Activated CD4-positive, alpha-beta T cell treated with anti-CD3 and anti-CD28 coated beads for 36 hours (primary cell): ENCODE measurements around the gene INPP5E. TPM values are rescaled to one million over a fixed set of nuclear protein-coding genes. Genes with fewer than 3 reads are reported as not detected.

Experiments used
- ATAC-seq: fragments of 200-7000 bp; cut with Tn5 transposase; one replicate; pipeline ENCODE4 v1.10.0; 2021; ENCODE audit warnings: mild to moderate bottlenecking, moderate library complexity
- CTCF ChIA-PET: fragments of 350-600 bp; sonication (Branson Sonifier 250); formaldehyde crosslinking; loops from one replicate; lab custom pipeline; 2021; ENCODE audit warnings: antibody characterized with exemption; lab: Charles Lee
- POLR2A ChIA-PET: fragments of 350-600 bp; sonication (Branson Sonifier 250); formaldehyde crosslinking; loops from one replicate; lab custom pipeline; 2021; ENCODE audit warnings: antibody characterized with exemption, inconsistent platforms; lab: Charles Lee
- DNase-seq: peaks from one replicate; pipeline ENCODE4 v3.0.0-alpha.2; 2020
- H3K27ac Mint-ChIP-seq: one replicate; pipeline ENCODE4 v1.8.0; 2021; ENCODE audit warnings: mixed read lengths
- H3K27me3 Mint-ChIP-seq: one replicate; pipeline ENCODE4 v1.8.0; 2021; ENCODE audit warnings: mixed read lengths
- H3K36me3 Mint-ChIP-seq: one replicate; pipeline ENCODE4 v1.8.0; 2021; ENCODE audit warnings: low read depth, mixed read lengths
- H3K4me1 Mint-ChIP-seq: one replicate; pipeline ENCODE4 v1.8.0; 2021; ENCODE audit warnings: mixed read lengths
- H3K4me3 Mint-ChIP-seq: one replicate; pipeline ENCODE4 v1.8.0; 2021; ENCODE audit warnings: mild to moderate bottlenecking, moderate library complexity, mixed read lengths
- H3K9me3 Mint-ChIP-seq: one replicate; pipeline ENCODE4 v1.8.0; 2021; ENCODE audit warnings: low read depth, mixed read lengths
- intact Hi-C, 2 experiments: fragments of 100-400 bp; cut with DNase I in 1 of 2; cut with micrococcal nuclease in 1 of 2; formaldehyde crosslinking; loops; one replicate each; pipeline versions ENCODE4 v1.14.2 to v1.15.1; 2022 to 2024; cut with DNase I, micrococcal nuclease
- total RNA-seq, 2 experiments: library from RNA; stranded (reverse); gene quantifications; one replicate each; pipeline ENCODE4 v1.2.3, GENCODE V29; 2021

Gene INPP5E
- total RNA-seq, 2 experiments from 2014 or later, result 13.5 to 14.1 TPM

DNA sequence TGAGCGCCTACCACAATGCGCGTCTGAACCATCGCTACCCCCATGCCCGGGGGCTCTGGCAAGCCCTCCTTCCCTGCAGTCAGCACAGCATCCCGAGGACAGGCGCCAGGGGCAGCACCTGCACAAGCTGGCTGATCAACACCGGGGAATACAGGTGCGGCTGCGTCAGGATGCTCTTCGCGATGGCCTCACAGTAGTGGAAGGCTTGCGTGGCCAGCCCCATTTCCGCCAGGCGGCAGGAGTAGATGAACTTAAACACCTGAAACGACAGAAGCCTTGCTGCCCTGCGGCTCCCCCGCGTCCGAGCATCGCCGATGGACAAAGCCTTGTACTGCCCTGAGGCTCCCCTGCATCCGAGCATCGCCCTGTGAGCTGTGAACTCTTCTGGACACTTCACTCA is 17.7 kb upstream of the INPP5E start:
- no peak for DNase-seq
- no peak for ATAC-seq
- no peaks in the 10 kb centered on the region for H3K4me1 Mint-ChIP-seq
- no peaks in the 10 kb centered on the region for H3K9me3 Mint-ChIP-seq
- no peak overlapping the region for H3K27ac Mint-ChIP-seq
- intact Hi-C loops, result no loop called here
- no peaks in the 10 kb centered on the region for H3K27me3 Mint-ChIP-seq
- ChIA-PET CTCF (interaction anchor here (0.6 to 0.7 kb wide), 3 partner anchors 21 to 335 kb away, joined by 3 to 4 read pairs (median 3); no protein-coding TSS in a partner anchor), POLR2A (no interaction called here)
- H3K4me3 Mint-ChIP-seq, result no peak overlapping the region
- peaks cover 50% of the 10 kb centered on the region for H3K36me3 Mint-ChIP-seq

DNA sequence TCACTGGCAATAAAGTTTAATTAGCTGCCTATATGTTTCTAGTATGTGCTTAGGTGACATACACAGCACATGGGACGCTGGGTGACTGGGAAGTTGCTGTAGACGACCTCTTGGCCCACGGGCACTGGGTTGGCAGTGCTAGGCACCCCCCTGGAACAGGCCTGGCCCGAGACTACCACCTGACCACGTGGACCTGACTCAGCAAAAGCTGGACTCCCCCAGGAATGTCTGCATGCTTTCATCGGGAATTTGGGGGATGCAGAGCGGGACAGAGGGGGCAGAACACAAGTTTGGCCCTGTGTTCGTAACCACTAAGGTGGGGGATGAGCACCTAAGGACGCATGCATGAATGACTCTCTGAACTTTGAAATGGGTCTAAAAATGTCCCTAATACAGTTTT is 16.6 kb upstream of the INPP5E start:
- Mint-ChIP-seq H3K27me3 (no peaks in the 10 kb centered on the region), H3K36me3 (peaks cover 53% of the 10 kb centered on the region), H3K27ac (no peak overlapping the region), H3K9me3 (no peaks in the 10 kb centered on the region), H3K4me3 (no peak overlapping the region), H3K4me1 (no peaks in the 10 kb centered on the region)
- ChIA-PET POLR2A (no interaction called here), CTCF (no interaction called here)
- ATAC-seq, result no peak
- DNase-seq, result no peak
- intact Hi-C loops, result no loop called here

DNA sequence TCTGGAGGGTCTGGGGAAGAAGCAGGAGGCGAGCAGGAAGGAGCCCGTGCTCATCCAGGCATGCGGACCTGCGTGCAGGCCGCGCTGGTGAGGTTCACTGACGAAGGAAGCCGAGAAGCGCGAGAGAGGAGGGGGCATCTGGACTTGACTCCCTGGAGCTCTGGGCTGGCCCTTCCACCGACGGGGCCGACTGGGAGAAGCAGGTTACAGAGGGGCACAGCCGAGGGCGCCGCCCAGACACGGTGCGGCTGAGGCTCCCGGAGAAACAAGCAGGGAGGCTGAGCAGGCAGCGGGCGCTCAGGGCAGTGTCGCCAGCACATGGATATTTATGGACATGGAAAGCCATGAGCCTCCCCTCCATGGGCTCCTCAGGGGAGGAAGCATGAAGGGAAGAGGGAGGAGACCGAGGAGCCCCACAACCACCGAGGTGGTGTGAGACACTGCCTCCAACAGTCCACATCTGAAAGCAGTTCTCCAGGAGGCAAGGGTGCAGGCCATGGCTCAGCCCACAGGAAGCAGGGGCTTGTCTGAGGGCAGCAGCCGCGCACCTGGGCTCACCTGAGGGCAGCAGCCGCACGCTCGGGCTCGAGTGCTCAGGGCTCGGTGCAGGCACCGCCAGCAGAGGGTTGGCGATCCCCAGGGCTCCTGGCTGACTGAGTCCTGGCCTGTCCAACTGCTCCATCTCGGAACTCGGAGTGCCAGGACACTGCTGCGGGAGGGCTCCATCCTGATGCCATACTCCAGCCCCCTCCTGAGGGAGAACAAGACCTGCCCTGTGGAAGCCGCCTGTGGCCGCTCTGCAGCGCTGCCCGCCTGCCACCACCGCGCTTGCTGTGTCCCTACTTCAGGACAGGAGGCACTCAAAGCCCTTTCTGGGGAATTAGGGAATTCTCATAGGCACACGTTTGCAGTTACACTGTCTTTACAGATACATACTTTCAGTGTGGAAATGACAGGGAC is 15.7 kb upstream of the INPP5E start:
- H3K27ac Mint-ChIP-seq, result no peak overlapping the region
- ATAC-seq (no peak), DNase-seq (no peak)
- H3K36me3 Mint-ChIP-seq, result peaks cover 55% of the 10 kb centered on the region
- POLR2A ChIA-PET, result no interaction called here
- no peaks in the 10 kb centered on the region for H3K9me3 Mint-ChIP-seq
- intact Hi-C loops, result no loop called here
- no peaks in the 10 kb centered on the region for H3K4me1 Mint-ChIP-seq
- no peaks in the 10 kb centered on the region for H3K27me3 Mint-ChIP-seq
- H3K4me3 Mint-ChIP-seq, result no peak overlapping the region
- CTCF ChIA-PET, result no interaction called here

DNA sequence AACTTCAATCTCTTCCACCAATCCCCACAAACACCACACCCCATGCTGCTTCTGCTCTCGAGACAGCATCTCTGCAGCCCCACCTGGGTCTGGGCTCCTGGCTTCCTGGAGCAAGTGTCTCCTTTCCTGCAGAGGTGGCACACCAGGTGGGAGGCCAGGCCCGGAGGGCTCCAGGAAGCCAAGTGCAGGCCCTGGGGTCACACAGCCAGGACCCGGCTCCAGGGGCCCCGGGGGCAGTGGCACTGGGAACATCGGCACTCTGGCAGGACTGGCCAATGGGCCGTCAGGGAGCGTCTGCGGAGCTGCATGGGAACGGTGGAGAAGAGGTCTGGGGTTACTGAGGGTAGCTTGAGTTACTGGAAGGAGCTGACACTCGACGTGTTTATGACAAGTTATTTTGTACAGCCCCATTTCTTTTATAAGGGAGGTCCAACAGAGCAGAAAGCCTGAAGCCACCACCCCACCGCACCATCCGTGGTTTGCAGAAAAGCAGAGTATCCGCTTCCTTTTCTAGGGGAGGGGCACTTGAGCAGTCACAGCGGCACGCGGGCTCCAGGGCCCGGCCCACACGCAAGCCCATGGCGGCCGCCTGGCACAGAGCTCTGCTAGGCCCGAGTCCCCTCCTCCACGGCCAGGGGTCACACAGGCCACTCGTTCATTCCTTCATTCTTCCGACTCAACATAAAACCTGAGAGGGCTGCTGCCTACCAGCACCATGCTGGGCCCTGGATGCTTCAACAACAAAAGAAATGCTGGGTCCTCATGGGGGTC is 14.6 kb upstream of the INPP5E start:
- Mint-ChIP-seq H3K9me3 (no peaks in the 10 kb centered on the region), H3K4me3 (no peak overlapping the region), H3K27ac (no peak overlapping the region), H3K27me3 (no peaks in the 10 kb centered on the region), H3K4me1 (no peaks in the 10 kb centered on the region), H3K36me3 (peaks cover 51% of the 10 kb centered on the region)
- intact Hi-C loops, result no loop called here
- ATAC-seq (no peak), DNase-seq (no peak)
- POLR2A ChIA-PET, result interaction anchor here (0.6 kb wide), 1 partner anchor 522 kb away, joined by 3 read pairs; no protein-coding TSS in a partner anchor
- CTCF ChIA-PET, result interaction anchor here (1.2 kb wide), 1 partner anchor 11 kb away, joined by 5 read pairs; no protein-coding TSS in a partner anchor

DNA sequence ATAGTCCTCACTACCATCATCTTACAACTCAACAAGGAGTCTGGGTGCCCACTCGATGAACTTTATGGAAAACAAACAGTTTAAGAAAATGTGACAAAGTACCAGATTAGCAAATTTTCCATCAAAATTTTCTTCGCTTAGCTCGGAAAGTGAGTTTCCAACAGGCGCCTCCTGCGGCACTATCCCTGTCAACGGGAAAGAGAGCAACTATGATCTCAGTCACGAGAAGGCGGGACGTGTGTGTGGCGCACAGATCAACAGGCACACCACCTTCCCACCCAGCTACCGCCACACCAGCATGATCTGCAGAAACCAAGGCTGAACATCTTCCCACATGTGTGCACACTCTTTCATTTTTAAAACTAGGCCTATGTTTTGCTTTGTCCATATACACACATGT is 13.7 kb upstream of the INPP5E start:
- no peaks in the 10 kb centered on the region for H3K27me3 Mint-ChIP-seq
- H3K9me3 Mint-ChIP-seq, result no peaks in the 10 kb centered on the region
- no peak overlapping the region for H3K27ac Mint-ChIP-seq
- intact Hi-C loops, result no loop called here
- ChIA-PET CTCF (interaction anchor here (0.7 to 1.2 kb wide), 3 partner anchors 10 to 97 kb away, joined by 3 to 5 read pairs (median 3); no protein-coding TSS in a partner anchor), POLR2A (interaction anchor here (1.1 kb wide), 1 partner anchor 8 kb away, joined by 3 read pairs; no protein-coding TSS in a partner anchor)
- ATAC-seq (no peak), DNase-seq (no peak)
- H3K36me3 Mint-ChIP-seq, result peaks cover 46% of the 10 kb centered on the region
- H3K4me3 Mint-ChIP-seq, result no peak overlapping the region
- H3K4me1 Mint-ChIP-seq, result no peaks in the 10 kb centered on the region

DNA sequence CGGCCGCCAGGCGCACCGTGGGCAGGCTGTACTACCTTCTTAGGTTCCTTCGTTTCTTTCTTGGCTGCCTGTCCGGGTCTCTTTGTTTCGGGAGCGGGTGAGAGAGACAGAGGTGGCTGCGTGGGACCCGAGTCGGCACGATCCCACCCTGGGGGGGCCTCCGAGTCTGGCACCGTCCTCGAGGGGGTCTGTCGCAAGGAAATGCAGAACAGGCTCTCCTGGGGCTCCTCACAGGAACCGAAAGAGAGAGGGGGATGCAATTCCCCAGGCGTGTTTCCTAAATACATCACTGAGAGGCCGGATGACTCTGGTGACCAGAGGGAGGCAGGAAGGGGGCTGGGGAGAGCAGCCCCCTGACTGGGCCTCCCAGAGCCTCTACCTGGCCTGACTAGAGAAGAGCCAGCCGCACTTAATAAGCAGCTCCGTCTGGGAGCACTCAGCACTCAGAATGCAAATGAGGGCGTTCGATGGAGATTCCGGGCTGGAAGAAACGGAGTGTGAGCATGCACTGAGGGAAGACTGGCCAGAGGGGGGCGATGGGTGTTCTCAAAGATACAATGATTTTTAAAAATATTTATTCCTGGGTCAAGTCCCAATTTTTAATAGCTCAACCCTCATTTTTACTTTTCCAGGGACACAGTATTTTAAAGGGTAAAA is 11.7 kb upstream of the INPP5E start:
- H3K36me3 Mint-ChIP-seq, result peaks cover 52% of the 10 kb centered on the region
- intact Hi-C loops, result no loop called here
- no peaks in the 10 kb centered on the region for H3K27me3 Mint-ChIP-seq
- no peaks in the 10 kb centered on the region for H3K4me1 Mint-ChIP-seq
- H3K4me3 Mint-ChIP-seq, result no peak overlapping the region
- DNase-seq (no peak), ATAC-seq (no peak)
- CTCF ChIA-PET, result no interaction called here
- H3K9me3 Mint-ChIP-seq, result no peaks in the 10 kb centered on the region
- no peak overlapping the region for H3K27ac Mint-ChIP-seq
- POLR2A ChIA-PET, result no interaction called here

DNA sequence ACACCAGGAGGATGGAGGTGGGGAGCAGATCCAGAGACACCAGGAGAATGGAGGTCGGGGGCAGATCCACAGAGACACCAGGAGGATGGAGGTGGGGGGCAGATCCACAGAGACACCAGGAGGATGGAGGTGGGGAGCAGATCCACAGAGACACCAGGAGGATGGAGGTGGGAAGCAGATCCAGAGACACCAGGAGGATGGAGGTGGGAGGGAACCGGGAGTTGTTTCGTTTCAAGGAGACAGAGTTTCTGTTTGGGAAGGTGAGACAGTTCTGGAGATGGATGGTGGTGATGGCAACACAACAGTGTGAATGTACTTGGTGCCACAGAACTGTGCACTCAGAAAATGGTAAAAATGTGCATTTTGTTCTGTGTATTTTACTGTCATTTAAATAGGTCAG is 9.0 kb upstream of the INPP5E start:
- ChIA-PET CTCF (no interaction called here), POLR2A (no interaction called here)
- no peaks in the 10 kb centered on the region for H3K4me1 Mint-ChIP-seq
- no peak overlapping the region for H3K4me3 Mint-ChIP-seq
- no peak overlapping the region for H3K27ac Mint-ChIP-seq
- ATAC-seq (no peak), DNase-seq (no peak)
- no peaks in the 10 kb centered on the region for H3K27me3 Mint-ChIP-seq
- intact Hi-C loops, result no loop called here
- H3K9me3 Mint-ChIP-seq, result no peaks in the 10 kb centered on the region
- peaks cover 55% of the 10 kb centered on the region for H3K36me3 Mint-ChIP-seq

DNA sequence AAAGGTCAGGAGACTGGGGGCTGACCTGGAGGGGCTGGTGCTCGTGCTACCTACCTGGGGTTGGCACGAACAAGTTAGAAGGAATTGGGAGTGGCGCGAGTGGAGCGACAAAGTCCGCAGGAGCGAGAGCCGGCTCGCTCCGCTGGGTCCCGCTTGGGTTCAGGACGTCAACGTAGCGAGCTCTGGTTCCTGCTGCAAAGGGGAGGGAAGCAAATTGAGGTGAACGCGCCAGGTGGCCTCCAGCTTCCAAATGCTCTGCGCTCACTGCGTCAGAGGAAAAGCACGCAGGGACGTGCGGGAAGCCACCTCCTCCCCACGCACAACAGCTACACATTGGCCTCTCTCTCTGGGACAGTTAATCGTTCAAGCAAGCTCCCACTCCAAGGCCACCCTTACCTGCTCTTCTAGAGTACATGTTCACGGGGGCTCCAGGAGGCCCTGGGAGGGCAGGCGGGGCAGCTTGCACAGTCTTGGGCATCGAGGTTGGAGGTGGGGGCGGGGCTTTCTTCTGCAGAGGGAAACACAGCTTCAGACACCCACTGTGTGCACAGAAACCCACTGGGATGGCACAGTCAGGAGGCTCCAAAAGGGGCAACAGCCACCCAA is 7.6 kb upstream of the INPP5E start:
- H3K27ac Mint-ChIP-seq, result no peak overlapping the region
- CTCF ChIA-PET, result interaction anchor here (0.6 kb wide), 1 partner anchor 25 kb away, joined by 4 read pairs; no protein-coding TSS in a partner anchor
- peaks cover 56% of the 10 kb centered on the region for H3K36me3 Mint-ChIP-seq
- POLR2A ChIA-PET, result no interaction called here
- DNase-seq (no peak), ATAC-seq (no peak)
- no peaks in the 10 kb centered on the region for H3K4me1 Mint-ChIP-seq
- no peaks in the 10 kb centered on the region for H3K27me3 Mint-ChIP-seq
- no peaks in the 10 kb centered on the region for H3K9me3 Mint-ChIP-seq
- no peak overlapping the region for H3K4me3 Mint-ChIP-seq
- intact Hi-C loops, result no loop called here

DNA sequence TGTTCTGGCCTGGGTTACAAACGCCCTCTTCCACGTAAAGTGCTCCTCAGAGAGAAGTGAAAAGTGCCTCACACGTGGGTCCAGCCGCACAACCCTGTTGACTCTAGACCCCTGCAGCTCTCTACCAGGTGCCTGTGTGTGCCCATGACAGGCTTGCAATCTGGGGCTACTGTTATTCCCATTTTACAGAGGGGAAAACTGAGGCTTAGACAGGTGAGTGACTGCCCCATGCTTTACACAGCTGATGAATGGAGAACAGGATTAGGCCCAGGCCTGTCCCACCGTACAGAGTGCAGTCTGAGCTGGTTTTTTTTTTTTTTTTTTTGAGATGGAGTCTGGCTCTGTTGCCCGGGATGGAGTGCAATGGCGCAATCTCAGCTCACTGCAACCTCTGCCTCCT is 6.2 kb upstream of the INPP5E start:
- ChIA-PET CTCF (no interaction called here), POLR2A (interaction anchor here (1.0 kb wide), 1 partner anchor 7 kb away, joined by 3 read pairs; no protein-coding TSS in a partner anchor)
- ATAC-seq (no peak), DNase-seq (no peak)
- no peaks in the 10 kb centered on the region for H3K4me1 Mint-ChIP-seq
- H3K9me3 Mint-ChIP-seq, result no peaks in the 10 kb centered on the region
- H3K4me3 Mint-ChIP-seq, result no peak overlapping the region
- no peaks in the 10 kb centered on the region for H3K27me3 Mint-ChIP-seq
- no peak overlapping the region for H3K27ac Mint-ChIP-seq
- intact Hi-C loops, result no loop called here
- H3K36me3 Mint-ChIP-seq, result peaks cover 48% of the 10 kb centered on the region

DNA sequence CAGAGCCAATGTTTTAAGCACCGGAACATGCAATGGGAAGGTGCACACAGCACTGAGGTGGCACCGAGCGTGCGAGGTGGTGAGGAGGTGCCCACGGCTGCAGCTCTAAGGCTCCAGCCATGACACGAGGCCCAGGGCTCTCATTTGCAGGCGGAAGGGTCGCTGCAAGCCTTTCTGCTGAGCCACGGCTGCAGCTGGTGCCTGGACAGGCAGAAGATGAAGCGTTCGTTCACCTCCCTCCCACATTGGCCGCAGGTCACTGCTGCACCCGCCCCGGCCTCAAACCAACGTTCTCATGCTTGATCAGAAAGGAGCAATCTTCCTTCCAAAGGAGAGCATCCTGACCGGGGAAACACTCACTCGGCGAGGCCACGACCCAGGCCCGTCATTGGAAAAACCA is 4.5 kb upstream of the INPP5E start:
- Mint-ChIP-seq H3K4me3 (no peak overlapping the region), H3K27ac (no peak overlapping the region), H3K36me3 (peaks cover 43% of the 10 kb centered on the region), H3K27me3 (no peaks in the 10 kb centered on the region), H3K4me1 (no peaks in the 10 kb centered on the region), H3K9me3 (no peaks in the 10 kb centered on the region)
- ChIA-PET POLR2A (interaction anchor here (0.8 kb wide), 1 partner anchor 85 kb away, joined by 3 read pairs; no protein-coding TSS in a partner anchor), CTCF (interaction anchor here (1.3 kb wide), 1 partner anchor 10 kb away, joined by 5 read pairs; no protein-coding TSS in a partner anchor)
- DNase-seq (no peak), ATAC-seq (no peak)
- intact Hi-C loops, result no loop called here
